GM12875 (cell line): Measurements from ENCODE around the gene CACNA2D3.

ENCODE experiments used
- H3K4me3 ChIP-seq: one replicate; pipeline ENCODE4 v1.5.1; 2011; ENCODE audit warnings: low read depth, low read length, control low read depth
- TF ChIP-seq, protein P1 (sequence below): IDR thresholded peaks from 2 replicates; pipeline ENCODE4 v1.5.1; 2011; ENCODE audit warnings: low read depth, mild to moderate bottlenecking, control low read depth, inconsistent platforms, low read length, moderate library complexity, borderline replicate concordance; ENCODE audit not compliant: insufficient read depth

CACNA2D3 gene

DNA sequence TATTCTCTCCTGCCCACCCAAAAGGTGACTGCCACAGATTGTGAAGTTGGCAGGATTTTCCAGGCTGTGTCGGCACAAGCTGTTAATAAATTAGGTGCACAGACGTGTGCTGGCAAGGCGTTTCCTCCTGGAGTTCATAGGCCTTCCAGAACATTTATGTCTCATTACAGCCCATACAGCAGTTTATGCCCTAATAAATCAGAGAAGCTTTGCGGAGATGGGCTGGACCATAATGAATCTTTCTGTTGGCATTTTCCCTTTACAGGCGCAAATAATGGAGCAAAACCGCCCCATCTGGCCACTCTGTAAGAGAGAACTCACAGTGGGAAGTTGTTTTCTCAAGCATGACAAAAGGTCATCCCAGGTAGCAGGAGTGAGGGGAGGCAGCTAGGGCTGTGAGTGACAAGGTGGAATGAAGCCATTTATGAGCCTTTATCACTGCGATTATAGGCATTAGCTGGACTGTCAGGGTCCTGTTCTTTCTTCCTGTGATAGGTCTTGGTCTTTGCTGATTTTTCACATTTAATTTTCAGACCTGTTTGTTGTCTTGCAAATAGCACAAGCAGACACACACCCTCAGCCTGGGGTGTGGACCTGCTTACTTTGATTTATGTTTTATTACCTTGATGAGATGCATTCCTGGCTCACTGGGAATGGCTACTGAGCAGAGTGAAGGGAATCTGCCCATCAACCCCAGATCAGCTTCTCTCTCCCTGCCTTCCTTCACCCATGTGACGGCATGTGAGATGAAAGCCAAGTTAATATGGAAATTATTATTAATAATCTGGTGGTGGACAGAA, 548.0 kb downstream of the CACNA2D3 start:
- H3K4me3 ChIP-seq = no peak overlapping the region
- TF ChIP-seq, protein P1, sequence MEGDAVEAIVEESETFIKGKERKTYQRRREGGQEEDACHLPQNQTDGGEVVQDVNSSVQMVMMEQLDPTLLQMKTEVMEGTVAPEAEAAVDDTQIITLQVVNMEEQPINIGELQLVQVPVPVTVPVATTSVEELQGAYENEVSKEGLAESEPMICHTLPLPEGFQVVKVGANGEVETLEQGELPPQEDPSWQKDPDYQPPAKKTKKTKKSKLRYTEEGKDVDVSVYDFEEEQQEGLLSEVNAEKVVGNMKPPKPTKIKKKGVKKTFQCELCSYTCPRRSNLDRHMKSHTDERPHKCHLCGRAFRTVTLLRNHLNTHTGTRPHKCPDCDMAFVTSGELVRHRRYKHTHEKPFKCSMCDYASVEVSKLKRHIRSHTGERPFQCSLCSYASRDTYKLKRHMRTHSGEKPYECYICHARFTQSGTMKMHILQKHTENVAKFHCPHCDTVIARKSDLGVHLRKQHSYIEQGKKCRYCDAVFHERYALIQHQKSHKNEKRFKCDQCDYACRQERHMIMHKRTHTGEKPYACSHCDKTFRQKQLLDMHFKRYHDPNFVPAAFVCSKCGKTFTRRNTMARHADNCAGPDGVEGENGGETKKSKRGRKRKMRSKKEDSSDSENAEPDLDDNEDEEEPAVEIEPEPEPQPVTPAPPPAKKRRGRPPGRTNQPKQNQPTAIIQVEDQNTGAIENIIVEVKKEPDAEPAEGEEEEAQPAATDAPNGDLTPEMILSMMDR = no peak

DNA sequence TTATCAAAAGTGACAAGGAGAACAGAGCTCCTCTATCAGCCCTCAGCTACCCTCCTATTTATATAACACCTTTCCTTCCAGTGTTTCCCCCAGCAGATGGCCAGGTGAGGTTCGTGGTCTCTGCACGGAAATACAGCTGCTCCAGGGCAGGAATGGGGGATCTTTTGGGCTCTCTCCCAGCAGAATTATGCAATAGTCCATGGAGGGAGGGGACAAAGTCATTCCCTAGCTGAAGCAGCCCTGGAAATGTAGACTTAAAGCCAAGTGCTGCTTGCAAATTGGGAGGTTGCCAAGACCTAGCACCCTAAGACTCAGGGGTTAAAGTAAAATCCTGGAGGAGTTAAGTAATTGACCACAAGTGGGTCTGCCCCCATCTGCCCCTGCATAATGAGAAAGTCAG, 549.2 kb downstream of the CACNA2D3 start:
- TF ChIP-seq, protein P1 = no peak
- H3K4me3 ChIP-seq = no peak overlapping the region

DNA sequence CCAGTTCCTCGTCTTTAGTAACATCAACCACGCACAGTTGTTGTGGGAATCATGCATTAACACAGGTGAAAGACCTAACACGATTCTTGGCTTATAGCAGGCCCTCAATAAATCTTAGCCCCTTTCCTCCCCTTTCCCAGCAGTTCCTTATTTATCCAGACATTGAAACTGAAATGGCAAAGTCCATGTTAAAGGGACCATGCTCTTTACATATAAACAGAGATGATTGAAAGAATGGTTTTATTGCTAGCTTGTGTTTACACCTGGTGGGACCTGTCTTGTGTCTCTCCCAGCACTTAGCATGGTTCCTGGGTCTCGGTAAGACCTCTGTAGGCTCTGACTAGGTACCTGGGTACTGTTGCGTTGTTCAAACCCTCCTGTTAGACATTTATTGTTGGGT, 553.7 kb downstream of the CACNA2D3 start:
- no peak overlapping the region for H3K4me3 ChIP-seq
- TF ChIP-seq, protein P1 = no peak

DNA sequence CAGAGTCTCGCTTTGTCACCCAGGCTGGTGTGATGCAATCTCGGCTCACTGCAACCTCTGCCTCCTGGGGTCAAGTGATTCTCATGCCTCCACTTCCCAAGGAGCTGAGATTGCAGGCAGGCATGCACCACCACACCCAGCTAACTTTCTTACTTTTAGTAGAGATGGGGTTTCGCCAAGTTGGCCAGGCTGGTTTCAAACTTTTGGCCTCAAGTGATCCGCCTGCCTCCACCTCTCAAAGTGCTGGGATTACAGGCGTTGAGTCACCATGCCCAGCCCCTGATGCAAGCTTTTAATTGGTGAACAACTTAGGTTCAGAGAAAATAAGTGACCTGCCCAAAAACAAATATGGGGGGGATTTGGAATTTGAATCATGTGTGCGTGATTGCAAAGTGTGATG, 559.4 kb downstream of the CACNA2D3 start:
- H3K4me3 ChIP-seq = no peak overlapping the region
- TF ChIP-seq, protein P1 = no peak

DNA sequence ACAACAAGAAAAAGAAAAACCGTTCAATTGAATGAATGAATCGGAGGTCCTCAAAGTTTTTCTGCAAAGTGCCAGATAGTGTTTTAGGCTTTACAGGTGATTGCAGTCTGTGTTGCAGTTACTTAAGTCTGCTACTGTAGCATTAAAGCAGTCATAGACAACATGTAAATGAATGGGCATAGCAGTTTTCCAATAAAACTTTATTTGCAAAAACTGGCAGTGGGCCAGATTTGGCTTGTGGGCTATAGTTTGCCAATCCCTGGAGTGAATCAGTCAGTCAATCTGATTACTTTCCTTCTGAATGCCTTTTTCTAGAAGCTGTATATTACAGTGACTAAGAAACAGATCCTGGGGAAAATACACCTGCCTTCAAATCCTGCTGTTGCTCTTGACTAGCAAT, 562.9 kb downstream of the CACNA2D3 start:
- H3K4me3 ChIP-seq = no peak overlapping the region
- TF ChIP-seq, protein P1 = no peak

DNA sequence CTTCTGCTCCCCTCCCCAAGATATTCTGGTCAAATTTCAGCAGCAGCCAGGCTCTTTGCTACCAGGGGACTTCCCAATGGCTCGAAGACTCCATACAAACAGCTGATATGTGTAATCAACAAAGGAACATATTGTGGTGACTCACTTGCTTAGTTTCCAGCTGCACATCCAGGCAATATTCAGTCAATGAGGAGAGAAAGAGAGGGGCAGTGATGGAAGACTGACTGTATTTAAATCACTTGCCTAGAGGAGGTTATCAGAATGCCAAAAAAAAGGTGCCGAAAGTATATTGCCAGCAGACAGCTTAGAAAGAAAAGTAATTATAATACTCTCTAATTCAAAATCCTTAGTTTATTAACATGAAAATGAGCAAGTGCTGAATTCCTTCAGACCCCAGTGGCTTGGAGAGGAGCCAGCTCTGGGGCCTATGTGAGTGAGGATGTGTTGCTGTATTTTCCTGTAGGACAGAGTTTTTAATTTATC, 569.0 kb downstream of the CACNA2D3 start:
- TF ChIP-seq, protein P1 = no peak

DNA sequence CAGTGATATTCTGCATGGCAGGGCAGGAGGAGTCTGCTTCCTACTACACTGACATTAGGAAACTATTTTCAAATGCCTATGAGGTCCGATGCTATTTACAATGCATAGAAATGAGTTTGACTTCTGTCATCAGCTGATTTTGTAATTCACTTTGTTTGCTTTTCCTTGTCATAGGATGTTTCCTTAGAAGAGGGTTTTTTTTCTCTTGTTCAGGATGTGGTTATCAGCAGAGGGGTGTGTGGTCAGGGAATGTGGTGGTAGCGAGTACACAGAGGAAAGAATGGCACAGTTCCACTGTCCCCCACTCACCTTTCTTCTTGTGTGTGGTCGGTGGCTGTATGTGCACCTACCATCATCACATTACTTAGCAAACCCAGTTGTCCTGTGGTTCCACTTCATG, 574.0 kb downstream of the CACNA2D3 start:
- TF ChIP-seq, protein P1 = no peak
- H3K4me3 ChIP-seq = no peak overlapping the region

More for the DNA sequence above, 569.0 kb downstream of the CACNA2D3 start:
- H3K4me3 ChIP-seq = no peak overlapping the region
